Esophagus squamous epithelium (tissue), 4 donors: Measurements from ENCODE around the gene CCNK.

ENCODE experiments used
- POLR2A ChIP-seq, 4 donors: fragments of 450-650 bp; IDR thresholded peaks; one replicate each; pipeline ENCODE4 v1.6.1; 2017; ENCODE audit warnings: antibody characterized with exemption in 4 of 4, mild to moderate bottlenecking in 4 of 4, moderate library complexity in 3 of 4
- TF ChIP-seq, protein P1 (sequence below), 6 experiments: fragments of 450-650 bp in 4 of 6; fragments of 200-600 bp in 2 of 6; sonication (generic) in 2 of 6; IDR thresholded peaks; one replicate each; pipeline ENCODE4 v1.5.1; 2016 to 2019; ENCODE audit warnings: antibody characterized with exemption in 6 of 6, mild to moderate bottlenecking in 4 of 6, moderate library complexity in 4 of 6

- no peak for TF ChIP-seq POLR2A (IDR thresholded peaks at IDR 0.05)
- TF ChIP-seq, protein P1, sequence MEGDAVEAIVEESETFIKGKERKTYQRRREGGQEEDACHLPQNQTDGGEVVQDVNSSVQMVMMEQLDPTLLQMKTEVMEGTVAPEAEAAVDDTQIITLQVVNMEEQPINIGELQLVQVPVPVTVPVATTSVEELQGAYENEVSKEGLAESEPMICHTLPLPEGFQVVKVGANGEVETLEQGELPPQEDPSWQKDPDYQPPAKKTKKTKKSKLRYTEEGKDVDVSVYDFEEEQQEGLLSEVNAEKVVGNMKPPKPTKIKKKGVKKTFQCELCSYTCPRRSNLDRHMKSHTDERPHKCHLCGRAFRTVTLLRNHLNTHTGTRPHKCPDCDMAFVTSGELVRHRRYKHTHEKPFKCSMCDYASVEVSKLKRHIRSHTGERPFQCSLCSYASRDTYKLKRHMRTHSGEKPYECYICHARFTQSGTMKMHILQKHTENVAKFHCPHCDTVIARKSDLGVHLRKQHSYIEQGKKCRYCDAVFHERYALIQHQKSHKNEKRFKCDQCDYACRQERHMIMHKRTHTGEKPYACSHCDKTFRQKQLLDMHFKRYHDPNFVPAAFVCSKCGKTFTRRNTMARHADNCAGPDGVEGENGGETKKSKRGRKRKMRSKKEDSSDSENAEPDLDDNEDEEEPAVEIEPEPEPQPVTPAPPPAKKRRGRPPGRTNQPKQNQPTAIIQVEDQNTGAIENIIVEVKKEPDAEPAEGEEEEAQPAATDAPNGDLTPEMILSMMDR (IDR thresholded peaks at IDR 0.05): no peak
Observed at GRCh38 chr14:99537399-99537798, 56.2 kb downstream of the CCNK start.
